WTC11 (cell line): ENCODE data around the gene DNLZ. TPM values are rescaled to one million over a fixed set of nuclear protein-coding genes. Genes with fewer than 3 reads are reported as not detected.

Source experiments
- ATAC-seq: fragments of 200-7000 bp; cut with Tn5 transposase; 2 replicates; pipeline ENCODE4 v1.10.0; 2021; ENCODE audit warnings: mild to moderate bottlenecking, moderate library complexity
- CTCF ChIA-PET: fragments of 300-600 bp; sonication (Branson Sonifier 250); formaldehyde crosslinking; loops from one replicate; lab custom pipeline; 2021; ENCODE audit warnings: antibody characterized with exemption; lab: Charles Lee
- POLR2A ChIA-PET: fragments of 350-600 bp; sonication (Branson Sonifier 250); formaldehyde crosslinking; loops from one replicate; lab custom pipeline; 2021; ENCODE audit warnings: antibody characterized with exemption; lab: Charles Lee
- DNase-seq: peaks from one replicate; pipeline ENCODE4 v3.0.0; 2021; ENCODE audit warnings: low spot score
- H3K27ac Mint-ChIP-seq: 2 replicates; pipeline ENCODE4 v1.8.0; 2021; ENCODE audit warnings: mixed read lengths
- H3K27me3 Mint-ChIP-seq: 2 replicates; pipeline ENCODE4 v1.8.0; 2021; ENCODE audit warnings: low read depth, mild to moderate bottlenecking, moderate library complexity, mixed read lengths
- H3K36me3 Mint-ChIP-seq: 2 replicates; pipeline ENCODE4 v1.8.0; 2021; ENCODE audit warnings: mixed read lengths
- H3K4me1 Mint-ChIP-seq: 2 replicates; pipeline ENCODE4 v1.8.0; 2022; ENCODE audit warnings: mixed read lengths
- H3K4me3 Mint-ChIP-seq: 2 replicates; pipeline ENCODE4 v1.8.0; 2021; ENCODE audit warnings: mild to moderate bottlenecking, moderate library complexity, mixed read lengths
- H3K9me3 Mint-ChIP-seq: 2 replicates; pipeline ENCODE4 v1.8.0; 2021; ENCODE audit warnings: mixed read lengths
- ATF3 ChIP-seq: sonication (generic); formaldehyde crosslinking; conservative IDR thresholded peaks from 2 replicates; pipeline ENCODE4 v1.8.1; 2022; ENCODE audit warnings: mild to moderate bottlenecking, missing genetic modification reagents
- ATF6 ChIP-seq: sonication (generic); formaldehyde crosslinking; IDR thresholded peaks from 2 replicates; pipeline ENCODE4 v1.8.1; 2023; ENCODE audit warnings: mild to moderate bottlenecking, missing genetic modification reagents
- CDX4 ChIP-seq: fragments of 250-450 bp; sonication (Bioruptor Pico); IDR thresholded peaks from 2 replicates; pipeline ENCODE4 v1.9.0; 2021; ENCODE audit warnings: moderate library complexity, mild to moderate bottlenecking, inconsistent platforms, borderline replicate concordance
- CTCF ChIP-seq: fragments of 200-600 bp; IDR thresholded peaks from 2 replicates; pipeline ENCODE4 v1.8.0; 2022; ENCODE audit warnings: antibody characterized with exemption
- ERG ChIP-seq: fragments of 250-450 bp; sonication (Bioruptor Pico); IDR thresholded peaks from 2 replicates; pipeline ENCODE4 v1.8.0; 2021; ENCODE audit warnings: mild to moderate bottlenecking
- ETV6 ChIP-seq: sonication (generic); formaldehyde crosslinking; IDR thresholded peaks from 2 replicates; pipeline ENCODE4 v1.8.1; 2022; ENCODE audit warnings: mild to moderate bottlenecking, missing genetic modification reagents
- GRHL2 ChIP-seq: fragments of 250-450 bp; sonication (Bioruptor Pico); IDR thresholded peaks from 2 replicates; pipeline ENCODE4 v1.8.0; 2022; ENCODE audit warnings: mild to moderate bottlenecking, moderate library complexity; ENCODE audit not compliant: insufficient replicate concordance, severe bottlenecking
- HMGXB4 ChIP-seq: sonication (generic); formaldehyde crosslinking; IDR thresholded peaks from 2 replicates; pipeline ENCODE4 v1.8.1; 2023; ENCODE audit warnings: mild to moderate bottlenecking, moderate library complexity, missing genetic modification reagents
- JUN ChIP-seq: sonication (generic); formaldehyde crosslinking; IDR thresholded peaks from 2 replicates; pipeline ENCODE4 v1.8.0; 2023; ENCODE audit warnings: mild to moderate bottlenecking, missing genetic modification reagents
- MLX ChIP-seq: sonication (generic); formaldehyde crosslinking; IDR thresholded peaks from 2 replicates; pipeline ENCODE4 v1.8.1; 2023; ENCODE audit warnings: mild to moderate bottlenecking, missing genetic modification reagents, moderate library complexity
- RELA ChIP-seq: sonication (generic); formaldehyde crosslinking; IDR thresholded peaks from 2 replicates; pipeline ENCODE4 v1.8.1; 2022; ENCODE audit warnings: missing genetic modification reagents, mild to moderate bottlenecking, borderline replicate concordance
- SMAD3 ChIP-seq: sonication (generic); formaldehyde crosslinking; IDR thresholded peaks from 2 replicates; pipeline ENCODE4 v1.8.0; 2022; ENCODE audit warnings: missing genetic modification reagents, mild to moderate bottlenecking, borderline replicate concordance
- STAT6 ChIP-seq: sonication (generic); formaldehyde crosslinking; conservative IDR thresholded peaks from 2 replicates; pipeline ENCODE4 v1.8.1; 2023; ENCODE audit warnings: mild to moderate bottlenecking, low read depth, missing genetic modification reagents, moderate library complexity
- ZMAT4 ChIP-seq: fragments of 250-450 bp; sonication (Bioruptor Pico); IDR thresholded peaks from 2 replicates; pipeline ENCODE4 v1.9.0; 2021; ENCODE audit warnings: mild to moderate bottlenecking
- ZNF396 ChIP-seq: fragments of 250-450 bp; sonication (Bioruptor Pico); IDR thresholded peaks from 2 replicates; pipeline ENCODE4 v1.8.0; 2021; ENCODE audit warnings: mild to moderate bottlenecking, moderate library complexity, borderline replicate concordance
- ZNF423 ChIP-seq: fragments of 250-450 bp; sonication (Bioruptor Pico); IDR thresholded peaks from 2 replicates; pipeline ENCODE4 v2.1.2; 2022; ENCODE audit warnings: mild to moderate bottlenecking, moderate library complexity
- ZSCAN18 ChIP-seq: fragments of 250-450 bp; sonication (Bioruptor Pico); IDR thresholded peaks from 2 replicates; pipeline ENCODE4 v2.1.2; 2022; ENCODE audit warnings: mild to moderate bottlenecking, moderate library complexity
- total RNA-seq: library from RNA; stranded (reverse); gene quantifications from 3 replicates; pipeline ENCODE4 v1.2.3, GENCODE V29; 2021

Gene DNLZ
- total RNA-seq, 1 experiment from 2014 or later: 17.2 TPM

- no peaks in the 10 kb centered on the region for H3K9me3 Mint-ChIP-seq
- POLR2A ChIA-PET: no interaction called here
- no peaks in the 10 kb centered on the region for H3K27me3 Mint-ChIP-seq
- no peaks in the 10 kb centered on the region for H3K4me1 Mint-ChIP-seq
- CTCF ChIA-PET: interaction anchor here (1.0 to 2.1 kb wide), 4 partner anchors 10 to 25 kb away, joined by 3 to 7 read pairs (median 6); partner anchors contain the start of genes DNLZ and GPSM1
- no peak for DNase-seq
- H3K4me3 Mint-ChIP-seq: no peak overlapping the region
- no peak overlapping the region for H3K27ac Mint-ChIP-seq
- no peaks in the 10 kb centered on the region for H3K36me3 Mint-ChIP-seq
- TF ChIP-seq MLX (CRISPR knock-in tag) (no peak), ZMAT4 (CRISPR knock-in tag) (no peak)
- no peak for ATAC-seq
Measured at GRCh38 chr9:136337416-136338395, 25.8 kb downstream of the DNLZ start.

- DNase-seq: no peak
- no peak for ATAC-seq
- no peaks in the 10 kb centered on the region for H3K36me3 Mint-ChIP-seq
- ChIA-PET CTCF (interaction anchor here (1.1 to 2.1 kb wide), 3 partner anchors 9 to 26 kb away, joined by 4 to 7 read pairs (median 7); partner anchors contain the start of genes DNLZ and GPSM1), POLR2A (no interaction called here)
- no peak overlapping the region for H3K4me3 Mint-ChIP-seq
- no peak overlapping the region for H3K27ac Mint-ChIP-seq
- no peaks in the 10 kb centered on the region for H3K27me3 Mint-ChIP-seq
- no peak for TF ChIP-seq ZMAT4 (CRISPR knock-in tag)
- no peak for TF ChIP-seq GRHL2 (CRISPR knock-in tag)
- no peak for TF ChIP-seq JUN (CRISPR knock-in tag)
- no peak for TF ChIP-seq ATF3 (CRISPR knock-in tag)
- no peak for TF ChIP-seq ZSCAN18 (CRISPR knock-in tag)
- no peak for TF ChIP-seq ETV6 (CRISPR knock-in tag)
- no peak for TF ChIP-seq CTCF
- no peak for TF ChIP-seq CDX4
- TF ChIP-seq ATF6: no peak
- TF ChIP-seq ZNF396: no peak
- no peak for TF ChIP-seq STAT6 (CRISPR knock-in tag)
- no peak for TF ChIP-seq ZNF423 (CRISPR knock-in tag)
- no peak for TF ChIP-seq SMAD3
- TF ChIP-seq HMGXB4 (CRISPR knock-in tag): no peak
- TF ChIP-seq RELA (CRISPR knock-in tag): no peak
- no peak for TF ChIP-seq ERG (CRISPR knock-in tag)
- H3K4me1 Mint-ChIP-seq: no peaks in the 10 kb centered on the region
- H3K9me3 Mint-ChIP-seq: no peaks in the 10 kb centered on the region
Measured at GRCh38 chr9:136336881-136337280, 26.7 kb downstream of the DNLZ start.
